ENCODE measurements around the gene EPGN. TPM values are rescaled to one million over a fixed set of nuclear protein-coding genes. Genes with fewer than 3 reads are reported as not detected.

The EPGN gene
- total RNA-seq = 0.38 and 0.85 TPM in 2 replicates

GRCh38 chr4:74308215-74308614 is at the start of gene EPGN:
EPGN (plus strand) TSS chr4:74308470; CDS start chr4:74308534, 64 bp downstream.

GRCh38 chr4:74364652-74365491 is 56.6 kb downstream of the EPGN start, which contains the start of gene EREG:
EREG (plus strand) TSS chr4:74365145; CDS start chr4:74365309, 164 bp downstream.

Other genes with a start within 250 kb of the EPGN start
- gene CXCL2, start 209.3 kb upstream of the EPGN start, total RNA-seq = 3.7 and 3.8 TPM in 2 replicates
- 21.7 and 45.1 TPM in 2 replicates for gene MTHFD2L, start 150.4 kb upstream of the EPGN start, total RNA-seq
- gene EREG, start 56.7 kb downstream of the EPGN start, total RNA-seq = 4.2 and 6.1 TPM in 2 replicates
- gene AREG, start 136.7 kb downstream of the EPGN start, total RNA-seq = 3.9 and 5.9 TPM in 2 replicates

Measured in regular cardiac myocyte (primary cell).